Middle frontal gyrus (tissue), 1 donor: ENCODE data around the gene TDRD7.

Source experiments
- DNase-seq: peaks from one replicate; pipeline ENCODE4 v3.0.0-alpha.2; 2015; ENCODE audit warnings: low spot score; ENCODE audit errors: extremely low spot score

Gene TDRD7

DNA sequence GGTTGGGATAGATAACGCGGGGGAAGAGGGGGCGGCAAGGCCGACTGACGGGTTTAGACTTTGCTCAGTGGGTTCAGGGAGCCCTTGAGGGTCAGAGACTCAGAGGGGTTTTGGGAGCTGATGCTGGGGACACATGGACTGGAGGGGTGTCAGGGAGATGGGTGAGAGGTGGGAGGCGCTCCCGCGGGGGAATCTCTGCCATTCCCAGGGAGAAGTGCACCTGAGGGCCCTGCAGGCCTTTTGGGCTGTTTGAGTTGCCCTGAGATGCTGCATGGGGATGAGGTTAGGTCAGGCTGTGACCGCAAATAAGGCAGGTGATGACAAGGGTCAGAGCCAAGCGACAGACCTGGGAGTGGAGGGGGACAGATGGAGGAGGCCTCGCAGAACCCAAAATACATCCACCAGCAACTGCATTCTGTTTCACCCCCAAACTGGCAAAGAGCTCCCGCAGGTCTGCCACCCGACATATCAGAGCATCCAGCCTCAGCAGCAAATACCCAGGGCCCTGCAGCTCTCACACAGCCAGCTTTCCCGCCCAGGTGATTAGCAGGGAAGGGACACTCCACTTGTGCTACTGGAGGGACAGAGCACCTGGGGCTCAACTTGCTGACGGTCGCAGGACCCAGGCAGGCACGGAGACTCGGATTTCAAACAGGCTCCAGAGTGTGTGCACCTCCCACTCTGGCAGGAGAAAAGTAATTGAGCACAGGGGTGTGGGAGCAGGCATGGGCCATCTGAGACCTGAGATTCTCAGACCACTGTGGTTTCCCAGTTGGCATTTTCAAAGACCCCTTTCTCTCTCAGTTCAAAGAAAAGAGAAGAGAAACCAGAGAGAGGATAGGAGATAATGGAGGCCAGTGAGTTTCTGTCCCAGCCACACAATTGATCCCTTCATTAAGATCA lies 116.0 kb downstream of the TDRD7 start:
- DNase-seq: no peak

DNA sequence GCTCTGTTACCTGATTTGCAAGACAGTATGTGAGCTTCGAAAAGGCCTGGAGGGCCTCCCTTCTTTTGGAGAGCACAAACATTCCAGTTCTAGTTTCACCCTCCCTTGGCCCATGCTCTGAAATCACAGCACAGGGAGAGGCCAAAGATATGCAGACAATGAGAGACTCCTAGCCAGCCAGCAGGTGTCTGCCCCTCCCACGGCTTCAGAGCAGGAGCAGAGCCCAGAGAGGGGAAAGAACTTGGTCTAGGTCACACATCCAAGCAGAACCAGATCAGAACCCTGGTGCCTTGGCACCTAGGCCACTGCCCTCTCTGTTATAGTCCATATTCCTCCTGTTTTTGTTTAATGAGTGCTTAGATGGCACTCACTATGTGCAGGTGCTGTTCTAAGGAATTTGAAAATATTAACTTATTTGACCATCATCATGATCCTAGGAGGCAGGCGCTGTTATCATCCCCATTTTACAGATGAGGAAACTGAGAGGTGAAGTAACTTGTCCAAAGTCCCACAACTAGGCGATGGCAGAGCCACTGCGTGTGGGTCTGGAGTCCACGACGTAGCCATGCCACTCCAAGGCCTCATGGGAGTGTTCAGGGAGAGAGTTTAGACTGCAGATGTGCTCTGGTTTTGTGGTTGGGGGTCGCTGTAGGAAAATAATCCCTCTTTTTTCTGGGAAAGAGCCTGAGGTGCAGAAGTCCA lies 116.8 kb downstream of the TDRD7 start:
- no peak for DNase-seq

DNA sequence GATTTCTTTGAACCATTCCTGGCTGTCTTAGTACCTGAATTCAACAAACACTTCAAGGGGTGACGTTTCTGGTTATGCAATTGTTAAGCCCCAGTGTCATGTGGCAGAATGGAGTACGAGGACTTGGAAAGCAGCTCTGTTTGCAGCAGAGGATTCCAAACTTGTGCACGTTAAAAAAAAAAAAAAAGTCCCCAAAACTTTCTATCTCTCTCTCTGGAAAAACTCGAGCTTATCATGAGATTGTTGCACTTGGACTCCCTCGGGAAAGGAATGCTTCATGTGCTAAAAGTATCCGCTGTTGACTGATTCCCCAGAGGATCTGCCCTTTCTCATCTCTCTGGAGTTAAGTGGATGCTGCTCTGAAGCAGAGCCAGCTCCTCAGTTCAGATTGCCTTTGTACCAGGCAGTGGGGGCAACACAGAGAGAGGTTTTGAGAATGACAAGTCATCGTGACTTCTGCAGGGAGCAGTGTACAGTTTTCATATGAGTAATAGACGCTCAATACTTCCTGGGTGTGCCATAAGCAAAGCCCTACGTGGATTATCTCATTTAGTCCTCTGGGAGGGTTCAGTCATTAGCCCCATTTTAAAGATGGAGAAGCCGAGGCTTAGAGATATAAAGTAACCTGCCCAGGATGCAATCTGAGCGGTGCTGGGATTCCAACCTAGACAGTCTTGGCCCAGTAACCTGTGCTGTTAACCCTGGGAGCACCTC lies 117.6 kb downstream of the TDRD7 start:
- DNase-seq: no peak

DNA sequence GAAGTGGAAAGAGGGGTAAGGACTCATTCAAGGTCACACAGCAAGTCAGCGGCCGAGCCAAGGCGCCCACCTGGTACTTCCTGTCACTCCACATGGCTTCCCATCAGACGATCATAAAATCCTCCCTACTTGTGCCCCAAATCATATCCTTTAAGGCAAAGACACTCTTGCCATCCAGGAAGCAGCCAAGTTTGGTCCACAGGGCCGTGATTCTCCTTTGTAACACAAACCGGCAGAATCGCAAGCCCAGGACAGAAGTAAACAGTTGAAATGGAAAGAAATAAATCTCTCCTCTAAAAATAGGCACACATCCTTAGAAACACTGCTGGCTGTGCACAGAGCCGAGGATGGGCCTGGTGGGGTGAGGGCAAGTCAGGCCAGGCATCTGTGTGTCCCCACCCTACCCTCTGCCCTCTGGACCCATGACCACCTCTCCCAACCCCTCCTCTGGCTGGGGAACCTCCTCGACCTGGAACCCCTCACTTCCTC lies 120.0 kb downstream of the TDRD7 start:
- no peak for DNase-seq

DNA sequence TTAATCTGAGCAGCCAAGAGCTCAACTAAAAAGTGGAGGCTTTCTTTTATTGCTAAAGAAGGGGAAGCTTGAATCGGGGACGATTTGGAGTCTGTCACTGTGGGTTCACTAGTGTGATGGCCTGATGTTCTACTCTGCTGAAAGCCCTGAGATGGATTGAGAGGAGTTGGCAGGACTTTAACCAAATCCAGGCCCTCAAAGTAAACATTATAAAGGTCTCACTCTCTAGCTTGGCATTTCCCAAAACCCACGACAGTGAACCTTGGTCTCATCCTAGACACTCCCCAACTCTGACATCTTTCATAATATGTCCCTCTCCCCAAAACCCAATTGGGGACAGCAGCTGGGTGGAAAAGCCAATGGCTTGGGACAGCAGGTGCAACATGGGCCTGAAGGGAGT lies 122.3 kb downstream of the TDRD7 start:
- no peak for DNase-seq

DNA sequence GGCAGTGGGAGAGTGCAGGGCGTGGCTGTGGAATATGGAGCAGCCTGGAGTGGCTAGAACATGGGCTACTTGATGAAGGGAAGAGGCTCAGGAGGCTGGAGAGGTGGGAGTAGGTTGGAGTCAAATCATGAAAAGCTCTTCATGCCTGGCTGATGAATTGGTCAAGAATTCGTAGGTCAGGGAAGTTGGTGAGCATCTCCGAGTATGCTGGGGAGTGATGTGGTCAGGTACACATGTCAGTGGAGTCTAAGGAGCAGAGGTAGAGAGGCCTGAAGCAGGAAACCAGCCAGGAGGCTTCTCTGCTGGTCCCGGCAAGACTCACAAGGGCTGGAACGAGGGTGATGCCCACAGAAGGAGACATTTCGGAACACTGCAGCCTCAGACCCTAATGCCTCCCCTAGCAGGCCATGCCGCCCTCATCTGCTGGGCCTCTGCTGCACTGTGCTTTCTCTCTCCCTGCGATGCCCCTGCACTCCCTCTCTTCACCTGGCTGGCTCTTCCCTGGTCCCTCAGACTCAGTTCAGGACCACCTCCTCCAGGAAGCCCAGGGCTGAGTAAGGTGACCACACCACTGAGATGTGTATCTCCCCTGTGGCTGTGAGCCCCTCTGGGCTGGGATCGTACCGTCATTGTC lies 123.2 kb downstream of the TDRD7 start:
- no peak for DNase-seq

DNA sequence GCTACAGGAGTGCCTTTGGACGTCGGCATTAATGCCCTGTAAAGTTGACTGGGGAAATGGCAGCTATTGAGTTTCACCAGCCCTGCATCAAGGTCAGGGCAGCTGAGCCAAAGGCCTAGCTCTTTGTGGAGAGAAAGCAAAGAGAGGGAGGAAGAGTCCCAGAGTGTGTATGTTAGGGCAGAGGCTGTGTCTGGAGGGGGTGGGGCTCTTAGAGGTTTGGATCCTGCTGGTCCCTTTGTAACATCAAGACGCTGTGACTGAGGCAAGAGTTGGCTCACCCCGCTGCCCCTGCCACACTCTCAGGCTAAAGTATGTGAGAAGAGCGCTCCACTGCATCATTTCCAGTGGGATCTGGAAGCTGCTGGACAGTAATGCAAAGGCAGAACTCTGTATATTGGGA lies 123.9 kb downstream of the TDRD7 start:
- DNase-seq: no peak

DNA sequence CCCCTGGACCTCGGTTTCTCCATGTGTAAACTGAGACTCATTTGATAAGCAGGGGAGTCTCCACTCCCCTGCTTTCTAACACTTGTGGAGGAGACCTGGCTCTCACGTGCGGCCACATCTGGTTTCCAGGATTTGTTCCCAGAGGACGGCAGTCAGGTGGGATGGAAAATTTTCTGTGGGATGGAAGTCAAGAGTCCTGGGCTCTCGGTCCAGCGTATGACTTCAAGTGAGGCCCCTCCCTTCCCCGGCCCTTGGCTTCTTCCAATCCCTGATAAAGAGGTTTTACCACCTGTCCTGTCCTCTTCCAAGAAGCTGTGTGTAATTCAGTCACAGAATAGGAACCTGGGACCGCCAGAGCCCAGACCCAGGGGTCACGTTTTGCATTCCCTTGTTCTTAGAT lies 124.6 kb downstream of the TDRD7 start:
- DNase-seq: no peak

DNA sequence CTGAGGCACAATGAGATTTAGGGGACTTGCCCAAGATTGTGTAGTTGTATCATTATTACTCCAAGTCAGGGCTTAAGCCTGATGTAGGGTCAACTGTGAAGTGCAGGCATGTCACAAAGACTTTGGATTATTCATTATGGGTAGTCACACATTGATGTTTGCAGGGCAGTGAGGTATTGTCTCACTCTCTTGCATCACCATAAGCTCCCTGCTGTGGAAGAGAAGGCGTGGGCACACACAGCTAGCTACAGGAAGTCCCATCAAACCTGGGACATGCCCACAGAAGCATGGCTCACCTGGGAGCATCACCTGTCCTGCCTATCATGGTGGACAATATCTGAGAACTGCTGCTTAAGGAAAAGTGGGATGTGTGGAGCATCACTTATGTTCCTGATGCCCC lies 131.7 kb downstream of the TDRD7 start:
- DNase-seq: no peak

DNA sequence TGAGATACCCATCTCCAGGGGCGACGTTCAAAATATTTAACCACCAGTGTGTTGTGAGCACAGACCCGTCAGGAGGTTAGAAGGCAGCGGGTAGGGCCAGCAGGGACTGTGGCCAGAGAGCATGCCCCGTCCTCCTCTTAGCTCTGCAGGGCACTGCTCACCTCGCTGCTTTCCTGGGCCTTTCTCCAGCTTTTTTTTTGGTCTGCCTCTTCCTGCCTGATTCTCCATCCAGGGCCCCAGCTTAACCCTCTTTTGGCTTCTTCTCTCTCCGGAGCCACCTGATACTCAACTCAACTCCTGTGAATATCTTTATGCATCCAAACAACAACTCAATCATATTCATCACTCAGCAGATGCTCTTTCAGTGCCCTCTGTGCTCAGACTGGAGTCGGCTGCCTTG lies 133.6 kb downstream of the TDRD7 start:
- DNase-seq: no peak
